HepG2 (cell line): ENCODE measurements around the gene TOR1A. TPM values are rescaled to one million over a fixed set of nuclear protein-coding genes. Genes with fewer than 3 reads are reported as not detected.
A peak's percentile ranks its signal among the peaks of the same experiment; 100 is the strongest.

ENCODE experiments used
- ATAC-seq: fragments of 200-7000 bp; cut with Tn5 transposase; 3 replicates; pipeline ENCODE4 v1.9.1; 2020; ENCODE audit warnings: mild to moderate bottlenecking, moderate library complexity
- BruUV-seq: library from RNA; stranded (reverse); fragments of 400-500 nt; replicated peaks from 2 replicates; lab custom pipeline; 2021; lab: Mats Ljungman, UMichigan
- CTCF ChIA-PET: fragments of 300-600 bp; formaldehyde crosslinking; extraction: SDS; loops from one replicate; lab custom pipeline; 2021; ENCODE audit warnings: low total read pairs, inconsistent platforms, low intra/inter-chr PET ratio; lab: Yijun Ruan, JAX
- POLR2A ChIA-PET: fragments of 350-600 bp; sonication (Branson Sonifier 250); formaldehyde crosslinking; loops from one replicate; lab custom pipeline; 2020; ENCODE audit warnings: antibody characterized with exemption, inconsistent platforms; lab: Yijun Ruan, JAX
- DNase-seq: peaks from one replicate; pipeline ENCODE4 v3.0.0-alpha.2; 2015; ENCODE audit warnings: low spot score
- FAIRE-seq: peaks from 3 replicates; lab custom pipeline; 2011; peaks lifted over from hg19 to GRCh38; lab: Jason Lieb, UNC
- H2AFZ ChIP-seq: one replicate; pipeline ENCODE4 v1.6.1; 2011; ENCODE audit warnings: low read length, inconsistent platforms
- H3K27ac ChIP-seq: fragments of 300-600 bp; 3 replicates; pipeline ENCODE4 v1.8.0; 2011; ENCODE audit warnings: mixed run types, mild to moderate bottlenecking, mixed read lengths, low read length, inconsistent platforms; ENCODE audit not compliant: insufficient read depth; ENCODE audit errors: extremely low read length
- H3K27me3 ChIP-seq, 2 experiments: fragments of 200-600 bp in 1 of 2; 2 replicates in 1 of 2; 3 replicates in 1 of 2; pipeline versions ENCODE4 v1.6.0 to v1.8.0; 2011; ENCODE audit warnings: low read length in 2 of 2, mild to moderate bottlenecking in 2 of 2, moderate library complexity in 2 of 2, inconsistent platforms in 1 of 2; ENCODE audit not compliant: insufficient read depth in 2 of 2, control insufficient read depth in 1 of 2
- H3K36me3 ChIP-seq, 2 experiments: fragments of 200-600 bp in 1 of 2; replicated peaks in 1 of 2; 2 replicates in 1 of 2; 3 replicates in 1 of 2; pipeline versions ENCODE4 v1.5.1 to v1.8.0; 2011; ENCODE audit warnings: low read length in 2 of 2, inconsistent platforms in 1 of 2; ENCODE audit not compliant: insufficient read depth in 2 of 2, control insufficient read depth in 1 of 2
- H3K4me1 ChIP-seq: 2 replicates; pipeline ENCODE4 v1.5.1; 2012; ENCODE audit warnings: low read length, inconsistent platforms; ENCODE audit not compliant: insufficient read depth
- H3K4me2 ChIP-seq: 2 replicates; pipeline ENCODE4 v1.6.0; 2011; ENCODE audit warnings: low read depth, low read length, inconsistent platforms
- H3K4me3 ChIP-seq, 3 experiments: fragments of 200-600 bp in 1 of 3; sonication (generic), shearing (Covaris generic) in 1 of 3; replicated peaks in 1 of 3; 2 replicates each; pipeline ENCODE4 v1.5.1; 2011 to 2016; ENCODE audit warnings: low read length in 3 of 3, inconsistent platforms in 2 of 3, low read depth in 2 of 3, mild to moderate bottlenecking in 2 of 3, control low read depth in 1 of 3, mixed read lengths in 1 of 3; ENCODE audit not compliant: insufficient read depth in 1 of 3
- H3K79me2 ChIP-seq: one replicate; pipeline ENCODE4 v1.6.1; 2011; ENCODE audit warnings: low read length, inconsistent platforms; ENCODE audit not compliant: insufficient read depth
- H3K9ac ChIP-seq: 2 replicates; pipeline ENCODE4 v1.6.0; 2011; ENCODE audit warnings: mild to moderate bottlenecking, low read depth, low read length, inconsistent platforms; ENCODE audit not compliant: insufficient read depth
- H3K9me3 ChIP-seq: 2 replicates; pipeline ENCODE4 v1.5.1; 2012; ENCODE audit warnings: mild to moderate bottlenecking, low read length
- H4K20me1 ChIP-seq: 2 replicates; pipeline ENCODE4 v1.6.0; 2011; ENCODE audit warnings: inconsistent platforms, mild to moderate bottlenecking, low read length, moderate library complexity; ENCODE audit not compliant: insufficient read depth
- MIER2 ChIP-seq: IDR thresholded peaks from 2 replicates; pipeline ENCODE4 v1.6.1; 2016; ENCODE audit warnings: missing biosample characterization, missing genetic modification reagents
- RAD51 ChIP-seq: fragments of 450-650 bp; IDR thresholded peaks from 2 replicates; pipeline ENCODE4 v1.6.1; 2016; ENCODE audit warnings: borderline replicate concordance
- USF2 ChIP-seq, 2 experiments: sonication (generic) in 1 of 2; formaldehyde crosslinking in 1 of 2; IDR thresholded peaks; 2 replicates each; pipeline versions ENCODE4 v1.5.1 to v1.6.1; 2011 to 2020; ENCODE audit warnings: borderline replicate concordance in 1 of 2, low read depth in 1 of 2, low read length in 1 of 2, mild to moderate bottlenecking in 1 of 2, missing genetic modification reagents in 1 of 2, moderate library complexity in 1 of 2
- ZNF232 ChIP-seq: sonication (generic); formaldehyde crosslinking; IDR thresholded peaks from 2 replicates; pipeline ENCODE4 v1.4.0; 2020; ENCODE audit warnings: missing genetic modification reagents, borderline replicate concordance
- ZNF749 ChIP-seq: sonication (generic); formaldehyde crosslinking; IDR thresholded peaks from 2 replicates; pipeline ENCODE4 v1.8.0; 2022; ENCODE audit warnings: mild to moderate bottlenecking, missing genetic modification reagents, moderate library complexity, borderline replicate concordance
- ZNF761 ChIP-seq: sonication (generic); formaldehyde crosslinking; conservative IDR thresholded peaks from 2 replicates; pipeline ENCODE4 v1.4.0; 2020; ENCODE audit warnings: mild to moderate bottlenecking, missing genetic modification reagents
- WGBS: methylation state at CpG from one replicate; pipeline ENCODE4 v1.1.6; 2017; ENCODE audit warnings: low lambda C conversion rate; 5-methylcytosine and 5-hydroxymethylcytosine counted together
- in situ Hi-C: cut with HindIII; loops from 2 replicates; pipeline ENCODE4 v1.10.0; 2017; ENCODE audit warnings: low pct_unique_long_range_greater_than_20kb; ENCODE audit not compliant: extremely low pct_ligation_motif_present
- intact Hi-C: fragments of 100-400 bp; cut with micrococcal nuclease; formaldehyde crosslinking; loops from one replicate; pipeline ENCODE4 v1.10.0; 2022; ENCODE audit not compliant: unreplicated experiment
- polyA plus RNA-seq, 8 experiments: library from polyadenylated mRNA; depleted of rRNA in 3 of 8; stranded (reverse) in 7 of 8; unstranded in 1 of 8; fragments of >200 nt; fragmentation: Illumina TruSeq in 4 of 8; extraction: Trizol in 4 of 8; gene quantifications; 2 replicates each; pipeline versions ENCODE4 v1.2.1 to v1.2.3, GENCODE V29; 2011 to 2016; ENCODE audit warnings: low read depth in 4 of 8, missing spikeins in 1 of 8, mixed read lengths in 1 of 8; ENCODE audit not compliant: insufficient read depth in 1 of 8
- total RNA-seq, 5 experiments: library from RNA; depleted of rRNA; stranded (reverse); fragments of >200 nt; fragmentation: Illumina TruSeq; extraction: Trizol; gene quantifications; 2 replicates each; pipeline ENCODE4 v1.2.3, GENCODE V29; 2016; ENCODE audit warnings: low read depth in 1 of 5

TOR1A gene
- total and polyA plus RNA-seq, 2 of the 13 experiments (the other 11 are each of a cell fraction or from before 2014, with no cell fraction given): 31.6 to 41.4 TPM

GRCh38 chr9:129770741-129771140 lies 53.2 kb downstream of the TOR1A start:
- no peak for TF ChIP-seq ZNF749
- no peak for TF ChIP-seq MIER2 (CRISPR knock-in tag)
- TF ChIP-seq RAD51: peak; percentile 72; the same call in 1 of the 2 replicates
- TF ChIP-seq USF2 (IDR thresholded peaks at IDR 0.05; ENCODE audit: low read depth, low read length): peak; percentile 51
- no peak for TF ChIP-seq USF2 (CRISPR knock-in tag; IDR thresholded peaks at IDR 0.05; ENCODE audit: borderline replicate concordance)
- Histone ChIP-seq H3K36me3 (no peaks in the 10 kb centered on the region), H3K79me2 (no peaks in the 10 kb centered on the region), H4K20me1 (no peaks in the 10 kb centered on the region), H3K9me3 (no peaks in the 10 kb centered on the region), H3K27ac (no peak overlapping the region), H3K4me3 (no peak overlapping the region), H2AFZ (no peak overlapping the region), H3K27me3 (peaks cover 0 to 12% of the 10 kb centered on the region in 2 experiments; a peak in 2 of 5 replicates), H3K4me2 (no peak overlapping the region), H3K4me1 (peaks cover 13% of the 10 kb centered on the region), H3K9ac (no peak overlapping the region)
- 27% methylated on average over 5 of the region's 5 CpGs for WGBS
- no peak for FAIRE-seq
- in situ Hi-C loops (no loop called here), intact Hi-C loops (no loop called here)
- CTCF ChIA-PET: no interaction called here
- POLR2A ChIA-PET: no interaction called here
- BruUV-seq: no TSS peak
- DNase-seq: no peak
- ATAC-seq: no peak

GRCh38 chr9:129769669-129770068 lies 54.3 kb downstream of the TOR1A start:
- H3K4me1 ChIP-seq: peaks cover 13% of the 10 kb centered on the region
- DNase-seq (no peak), ATAC-seq (no peak), FAIRE-seq (no peak)
- 35% methylated on average over 3 of the region's 5 CpGs for WGBS
- no peaks in the 10 kb centered on the region for H3K79me2 ChIP-seq
- no peak overlapping the region for H3K27ac ChIP-seq
- no peak overlapping the region for H2AFZ ChIP-seq
- H3K36me3 ChIP-seq: no peaks in the 10 kb centered on the region
- H3K9me3 ChIP-seq: no peaks in the 10 kb centered on the region
- H3K27me3 ChIP-seq: peaks cover 0 to 6% of the 10 kb centered on the region in 2 experiments; a peak in 1 of 5 replicates
- TF ChIP-seq ZNF761 (CRISPR knock-in tag) (no peak), ZNF232 (CRISPR knock-in tag) (no peak)
- ChIA-PET POLR2A (no interaction called here), CTCF (no interaction called here)
- no TSS peak for BruUV-seq
- no peak overlapping the region for H3K4me2 ChIP-seq
- no peak overlapping the region for H3K9ac ChIP-seq
- in situ Hi-C loops (no loop called here), intact Hi-C loops (no loop called here)
- H3K4me3 ChIP-seq: no peak overlapping the region
- H4K20me1 ChIP-seq: no peaks in the 10 kb centered on the region
